Esophagus squamous epithelium (tissue), 5 donors: ENCODE measurements around the gene ZDHHC14. TPM values are rescaled to one million over a fixed set of nuclear protein-coding genes. Genes with fewer than 3 reads are reported as not detected.

ENCODE experiments used
- DNase-seq: peaks from one replicate; lab custom pipeline; 2025; lab: John Stamatoyannopoulos, UW
- H3K27ac ChIP-seq, 4 donors: fragments of 200-600 bp; sonication (generic); one replicate each; pipeline ENCODE4 v1.5.1; 2016 to 2019; ENCODE audit warnings: mild to moderate bottlenecking in 1 of 4
- H3K27me3 ChIP-seq, 4 donors: fragments of 200-600 bp; sonication (generic); 1 replicate in 3 of 4; 2 replicates in 1 of 4; pipeline versions ENCODE4 v1.5.1 to v1.6.0; 2017 to 2021; ENCODE audit warnings: antibody characterized with exemption in 1 of 4
- H3K36me3 ChIP-seq, 3 donors: fragments of 200-600 bp; sonication (generic); one replicate each; pipeline ENCODE4 v1.5.1; 2016 to 2019
- H3K4me1 ChIP-seq, 3 donors: fragments of 200-600 bp; sonication (generic); one replicate each; pipeline ENCODE4 v1.5.1; 2017 to 2019
- H3K4me3 ChIP-seq, 4 donors: fragments of 200-600 bp; sonication (generic); 1 replicate in 3 of 4; 2 replicates in 1 of 4; pipeline ENCODE4 v1.5.1; 2016 to 2019; ENCODE audit warnings: mild to moderate bottlenecking in 2 of 4, moderate library complexity in 1 of 4
- H3K9me3 ChIP-seq, 3 donors: fragments of 200-600 bp; sonication (generic); one replicate each; pipeline ENCODE4 v1.5.1; 2016 to 2019
- CTCF ChIP-seq, 6 experiments: fragments of 450-650 bp in 4 of 6; fragments of 200-600 bp in 2 of 6; sonication (generic) in 2 of 6; IDR thresholded peaks; one replicate each; pipeline ENCODE4 v1.5.1; 2016 to 2019; ENCODE audit warnings: antibody characterized with exemption in 6 of 6, mild to moderate bottlenecking in 4 of 6, moderate library complexity in 4 of 6
- POLR2A ChIP-seq, 4 donors: fragments of 450-650 bp; IDR thresholded peaks; one replicate each; pipeline ENCODE4 v1.6.1; 2017; ENCODE audit warnings: antibody characterized with exemption in 4 of 4, mild to moderate bottlenecking in 4 of 4, moderate library complexity in 3 of 4
- WGBS, 2 donors: methylation state at CpG; one replicate each; pipeline ENCODE4 v1.1.5; 2018; 5-methylcytosine and 5-hydroxymethylcytosine counted together
- intact Hi-C: fragments of 100-400 bp; cut with DNase I; formaldehyde crosslinking; loops from one replicate; pipeline ENCODE4 v1.15.0; 2022
- total RNA-seq, 4 donors: library from RNA; depleted of rRNA; stranded (reverse); fragments of >200 nt; gene quantifications; one replicate each; pipeline ENCODE4 v1.1.0, GENCODE V29; 2016
- donor health status: DM: yes; HTN: yes; CAD: no.

ZDHHC14 gene
- total RNA-seq, 4 donors from 2014 or later, result 6.1 to 15.6 (median 6.9) TPM

GRCh38 chr6:157599191-157599590 lies 218.2 kb downstream of the ZDHHC14 start:
- H3K9me3 ChIP-seq, result no peaks in the 10 kb centered on the region
- H3K36me3 ChIP-seq, result no peaks in the 10 kb centered on the region
- intact Hi-C loops, result loop anchor here (5.0 kb wide), 1 partner anchor 282 kb away; no protein-coding TSS in a partner anchor
- WGBS, 2 donors, result 92 to 93% methylated on average over 7 to 9 of the region's 12 CpGs
- no peaks in the 10 kb centered on the region for H3K27me3 ChIP-seq
- TF ChIP-seq POLR2A (IDR thresholded peaks at IDR 0.05) (no peak), CTCF (IDR thresholded peaks at IDR 0.05) (no peak)
- peaks cover 0 to 26% (median 8%) of the 10 kb centered on the region in 3 donors for H3K4me1 ChIP-seq
- no peak overlapping the region for H3K4me3 ChIP-seq
- no peak for DNase-seq
- H3K27ac ChIP-seq, result no peak overlapping the region

- no peak for TF ChIP-seq POLR2A (IDR thresholded peaks at IDR 0.05)
- TF ChIP-seq CTCF (IDR thresholded peaks at IDR 0.05), result no peak
- Histone ChIP-seq H3K27ac (no peak overlapping the region), H3K4me1 (peaks cover 0 to 24% (median 8%) of the 10 kb centered on the region in 3 donors), H3K4me3 (no peak overlapping the region), H3K36me3 (no peaks in the 10 kb centered on the region), H3K9me3 (no peaks in the 10 kb centered on the region), H3K27me3 (no peaks in the 10 kb centered on the region)
- WGBS, 2 donors, result 83 to 95% methylated on average over 10 to 14 of the region's 15 CpGs
- no peak for DNase-seq
- intact Hi-C loops, result no loop called here
Observed at GRCh38 chr6:157600807-157601206, 219.8 kb downstream of the ZDHHC14 start.

GRCh38 chr6:157602521-157603295 lies 221.7 kb downstream of the ZDHHC14 start:
- H3K27ac ChIP-seq, result no peak overlapping the region
- intact Hi-C loops, result no loop called here
- DNase-seq, result no peak

GRCh38 chr6:157603314-157603940 lies 222.4 kb downstream of the ZDHHC14 start:
- Histone ChIP-seq H3K27ac (no peak overlapping the region), H3K27me3 (no peaks in the 10 kb centered on the region), H3K4me1 (no peaks in the 10 kb centered on the region), H3K9me3 (no peaks in the 10 kb centered on the region), H3K36me3 (no peaks in the 10 kb centered on the region), H3K4me3 (no peak overlapping the region)
- intact Hi-C loops, result no loop called here
- no peak for TF ChIP-seq POLR2A (IDR thresholded peaks at IDR 0.05)
- 89 to 92% methylated on average over 8 to 10 of the region's 13 CpGs for WGBS, 2 donors
- no peak for DNase-seq

More at GRCh38 chr6:157602521-157603295, 221.7 kb downstream of the ZDHHC14 start:
- Histone ChIP-seq H3K9me3 (no peaks in the 10 kb centered on the region), H3K4me1 (peaks cover 0 to 5% (median 4%) of the 10 kb centered on the region in 3 donors), H3K36me3 (no peaks in the 10 kb centered on the region), H3K4me3 (no peak overlapping the region), H3K27me3 (no peaks in the 10 kb centered on the region)
- WGBS, 2 donors, result 83 to 88% methylated on average over 10 to 16 of the region's 18 CpGs
- TF ChIP-seq CTCF (IDR thresholded peaks at IDR 0.05), result no peak
- no peak for TF ChIP-seq POLR2A (IDR thresholded peaks at IDR 0.05)

GRCh38 chr6:157603971-157604370 lies 223.0 kb downstream of the ZDHHC14 start:
- Histone ChIP-seq H3K4me1 (no peaks in the 10 kb centered on the region), H3K27me3 (no peaks in the 10 kb centered on the region), H3K36me3 (no peaks in the 10 kb centered on the region), H3K9me3 (no peaks in the 10 kb centered on the region), H3K27ac (no peak overlapping the region), H3K4me3 (no peak overlapping the region)
- no peak for DNase-seq
- intact Hi-C loops, result no loop called here
- WGBS, 2 donors, result 95% methylated on average over 5 of the region's 5 CpGs
- no peak for TF ChIP-seq CTCF (IDR thresholded peaks at IDR 0.05)
- TF ChIP-seq POLR2A (IDR thresholded peaks at IDR 0.05), result no peak
